Activated CD8-positive, alpha-beta memory T cell treated with anti-CD3 and anti-CD28 coated beads, Interleukin-2, amount 50 U/mL, for 24 hours (primary cell): ENCODE results near the gene ECT2.
"Not testable (repeated sequence)": the region's sequence is repeated elsewhere in the genome, so short reads cannot be mapped to it uniquely, and the experiment has no call there.

Experiments
- DNase-seq: peaks from one replicate; pipeline ENCODE4 v3.0.0-alpha.2; 2020; ENCODE audit errors: extremely low read depth

The ECT2 gene

DNA sequence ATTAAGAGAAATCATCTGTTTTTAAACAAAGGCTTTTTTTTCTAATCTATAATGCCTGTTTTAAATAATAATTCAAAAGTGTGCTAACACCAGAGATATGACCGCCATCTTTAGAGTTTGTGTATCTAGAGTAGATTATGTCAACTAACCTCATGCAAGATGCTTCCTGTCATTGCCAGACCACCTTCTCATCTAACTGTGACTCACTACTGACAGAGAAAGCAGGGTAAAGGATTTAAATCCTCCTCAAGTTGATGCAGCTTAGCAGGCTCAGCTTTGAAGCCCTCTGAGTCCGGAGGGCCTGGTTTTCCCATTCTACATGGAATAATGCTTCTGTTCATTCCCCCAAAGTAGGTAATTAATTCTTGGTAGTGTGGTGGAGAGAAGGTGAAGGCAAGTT, 108.5 kb downstream of the ECT2 start:
- DNase-seq = no peak

DNA sequence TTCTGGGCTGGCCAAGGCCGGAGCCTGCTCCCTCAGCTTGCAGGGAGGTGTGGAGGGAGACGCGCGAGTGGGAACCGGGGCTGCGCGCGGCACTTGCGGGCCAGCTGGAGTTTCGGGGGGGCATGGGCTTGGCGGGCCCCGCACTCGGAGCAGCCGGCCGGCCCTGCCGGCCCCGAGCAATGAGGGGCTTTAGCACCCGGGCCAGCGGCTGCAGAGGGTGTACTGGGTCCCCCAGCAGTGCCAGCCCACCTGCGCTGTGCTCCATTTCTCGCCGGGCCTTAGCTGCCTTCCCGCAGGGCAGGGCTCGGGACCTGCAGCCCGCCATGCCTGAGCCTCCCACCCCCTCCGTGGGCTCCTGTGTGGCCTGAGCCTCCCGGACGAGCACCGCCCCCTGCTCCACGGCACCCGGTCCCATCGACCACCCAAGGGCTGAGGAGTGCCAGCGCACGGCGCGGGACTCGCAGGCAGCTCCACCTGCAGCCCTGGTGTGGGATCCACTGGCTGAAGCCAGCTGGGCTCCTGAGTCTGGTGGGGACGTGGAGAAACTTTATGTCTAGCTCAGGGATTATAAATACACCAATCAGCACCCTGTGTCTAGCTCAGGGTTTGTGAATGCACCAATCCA, 116.3 kb downstream of the ECT2 start:
- not testable (repeated sequence) for DNase-seq

- DNase-seq = no peak
Measured at GRCh38 chr3:172868582-172869200, 118.2 kb downstream of the ECT2 start.

DNA sequence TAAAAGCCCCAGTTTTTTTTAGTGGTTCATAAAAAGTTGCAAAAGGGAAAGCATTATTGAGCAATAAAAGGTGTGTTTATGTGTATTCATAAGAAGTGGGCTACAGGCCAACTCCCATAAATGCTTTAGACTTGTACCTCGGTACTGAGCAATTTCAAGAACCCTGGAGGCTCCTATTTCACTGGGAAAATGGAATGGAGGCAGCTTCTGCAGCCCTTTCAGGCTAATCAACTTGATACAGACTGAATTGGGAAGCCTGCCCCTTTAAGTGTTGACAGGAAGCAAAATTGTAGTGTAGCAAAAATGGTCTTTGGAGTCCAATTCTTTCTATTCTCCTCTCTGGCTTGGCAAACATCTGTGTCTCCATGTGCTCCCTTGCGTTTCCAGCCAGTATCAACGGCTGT, 118.8 kb downstream of the ECT2 start:
- DNase-seq = no peak

- no peak for DNase-seq
Measured at GRCh38 chr3:172869784-172870518, 119.4 kb downstream of the ECT2 start.
